ENCODE data around the gene KLHL26.
A peak's percentile ranks its signal among the peaks of the same experiment; 100 is the strongest.
"Not testable (repeated sequence)": the region's sequence is repeated elsewhere in the genome, so short reads cannot be mapped to it uniquely, and the experiment has no call there.

KLHL26 gene

DNA sequence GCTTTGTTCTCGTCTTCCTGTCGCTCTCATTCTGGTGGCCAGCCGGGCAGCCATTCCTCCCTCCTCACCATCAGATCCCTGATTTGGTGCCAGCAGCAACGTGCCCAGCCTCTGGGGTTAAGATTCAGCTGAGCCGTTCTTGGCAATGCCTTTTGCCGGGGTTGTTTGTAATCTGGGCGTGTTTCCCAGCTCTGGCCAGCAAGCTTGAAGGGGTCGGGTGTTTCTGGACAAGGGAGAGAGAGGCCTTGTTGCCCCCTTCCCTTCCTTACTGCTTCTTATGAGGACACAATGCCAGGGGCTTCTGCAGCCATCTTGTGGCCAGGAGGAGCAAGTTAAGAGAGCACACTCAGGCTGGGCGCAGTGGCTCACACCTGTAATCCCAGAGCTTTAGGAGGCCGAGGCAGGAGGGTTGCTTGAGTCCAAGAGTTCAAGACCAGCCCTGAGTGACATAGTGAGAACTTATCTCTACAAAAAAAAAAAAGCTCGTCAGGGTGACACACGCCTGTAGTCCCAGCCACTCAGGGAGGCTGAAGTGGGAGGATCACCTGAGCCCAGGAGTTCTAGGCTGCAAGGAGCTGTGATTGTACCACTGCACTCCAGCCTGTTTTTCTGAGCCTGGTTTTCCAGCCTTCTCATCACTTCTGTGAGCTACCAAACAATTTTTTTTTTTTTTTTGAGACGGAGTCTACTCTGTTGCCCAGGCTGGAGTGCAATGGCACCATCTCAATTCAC is 35.9 kb downstream of the KLHL26 start:
- no peak overlapping the region for H3K4me3 ChIP-seq (ENCODE audit: low read length)
- DNase-seq (ENCODE audit: low read depth, low spot score), result no peak

DNA sequence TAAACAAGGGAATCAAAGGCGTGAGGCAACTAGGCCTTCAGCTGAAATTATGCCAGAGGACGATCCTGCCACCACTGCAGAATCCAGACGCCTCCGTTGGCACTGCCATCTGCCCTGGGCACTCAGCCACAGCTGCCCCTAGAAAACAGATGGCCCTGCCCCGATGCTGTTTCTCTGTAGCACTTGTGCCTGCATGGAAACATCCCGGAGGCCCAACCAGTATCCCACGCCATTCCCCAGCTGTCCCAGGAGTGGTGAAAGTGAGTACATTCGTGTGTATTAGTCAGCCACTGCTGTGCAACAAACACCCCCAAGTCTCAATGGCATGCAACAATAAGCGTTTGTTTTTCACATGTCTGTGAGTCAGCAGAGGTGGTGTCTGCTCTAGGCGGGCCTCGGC is 37.8 kb downstream of the KLHL26 start:
- DNase-seq (ENCODE audit: low read depth, low spot score), result no peak
- no peak overlapping the region for H3K4me3 ChIP-seq (ENCODE audit: low read length)

DNA sequence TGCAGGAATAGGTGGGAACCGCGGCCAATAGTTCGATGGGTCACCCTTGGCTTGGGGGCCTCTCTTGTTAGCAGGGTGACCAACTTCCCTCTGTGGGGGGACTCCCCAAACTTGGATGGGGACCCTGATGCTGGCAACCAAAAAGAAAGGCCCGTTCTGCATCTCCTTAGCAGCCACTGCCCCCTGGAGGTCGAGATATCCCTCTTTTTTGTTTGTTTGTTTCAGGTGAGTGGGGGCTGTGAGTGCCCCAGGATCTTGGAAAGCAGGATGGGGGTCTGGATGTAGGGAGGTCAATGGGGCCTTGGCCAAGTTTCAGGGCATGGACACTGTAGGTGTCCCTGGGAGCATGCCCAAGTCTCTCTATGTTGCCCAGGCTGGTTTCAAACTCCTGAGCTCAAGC is 39.0 kb downstream of the KLHL26 start:
- no peak for DNase-seq (ENCODE audit: low read depth, low spot score)
- H3K4me3 ChIP-seq (ENCODE audit: low read length), result no peak overlapping the region

DNA sequence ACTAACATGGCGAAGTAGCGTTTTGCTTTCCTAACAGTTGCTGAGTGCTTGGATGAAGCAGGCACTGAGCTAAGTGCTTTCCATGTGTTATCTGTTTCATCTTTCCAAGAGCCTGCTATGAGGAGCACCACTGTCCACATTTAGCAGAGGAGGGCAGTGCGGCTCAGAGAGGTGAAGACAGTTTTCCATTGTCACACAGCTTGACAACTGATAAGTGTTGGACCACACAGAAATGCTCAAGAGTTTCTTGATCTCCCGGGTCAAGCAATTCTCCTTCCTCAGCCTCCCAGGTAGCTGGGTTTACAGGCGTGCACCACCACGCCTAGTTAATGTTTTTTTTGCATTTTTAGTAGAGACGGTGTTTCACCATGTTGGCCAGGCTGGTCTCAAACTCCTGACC is 39.9 kb downstream of the KLHL26 start:
- no peak for DNase-seq (ENCODE audit: low read depth, low spot score)
- no peak overlapping the region for H3K4me3 ChIP-seq (ENCODE audit: low read length)

DNA sequence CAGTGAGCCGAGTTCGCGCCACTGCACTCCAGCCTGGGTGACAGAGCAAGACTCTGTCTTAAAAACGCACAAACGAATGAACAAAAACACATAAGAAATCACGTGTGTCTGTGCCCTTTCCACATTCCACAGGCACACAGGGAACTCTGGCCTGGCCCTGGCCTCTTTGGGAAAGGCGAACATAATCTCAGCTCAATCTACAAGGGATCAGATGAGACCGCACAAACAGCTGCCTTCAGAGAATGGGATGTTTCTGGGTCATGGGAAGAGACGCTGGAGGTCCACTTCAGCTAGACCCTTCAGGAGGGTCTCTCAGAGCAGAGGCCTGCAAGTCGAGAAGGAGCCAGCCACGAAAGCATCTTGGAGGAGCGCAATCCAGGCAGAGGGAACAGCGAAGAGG is 40.3 kb downstream of the KLHL26 start:
- H3K4me3 ChIP-seq (ENCODE audit: low read length), result no peak overlapping the region
- DNase-seq (ENCODE audit: low read depth, low spot score), result no peak

DNA sequence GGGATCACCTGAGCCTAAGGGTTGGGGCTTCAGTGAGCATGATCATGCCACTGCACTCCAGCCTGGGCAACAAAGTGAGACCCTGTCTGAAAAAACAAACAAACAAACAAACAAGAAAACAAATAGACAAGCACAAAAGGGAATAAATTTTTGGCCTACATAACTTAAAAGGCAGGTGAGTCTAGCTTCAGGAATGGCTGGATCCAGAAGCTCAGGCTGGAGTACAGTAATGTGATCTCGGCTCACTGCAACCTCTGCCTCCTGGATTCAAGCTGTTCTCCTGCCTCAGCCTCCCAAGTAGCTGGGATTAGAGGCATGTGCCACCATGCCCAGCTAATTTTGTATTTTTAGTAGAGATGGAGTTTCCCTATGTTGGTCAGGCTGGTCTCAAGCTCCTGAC is 43.3 kb downstream of the KLHL26 start:
- not testable (repeated sequence) for DNase-seq (ENCODE audit: low read depth, low spot score); H3K4me3 ChIP-seq (ENCODE audit: low read length)

DNA sequence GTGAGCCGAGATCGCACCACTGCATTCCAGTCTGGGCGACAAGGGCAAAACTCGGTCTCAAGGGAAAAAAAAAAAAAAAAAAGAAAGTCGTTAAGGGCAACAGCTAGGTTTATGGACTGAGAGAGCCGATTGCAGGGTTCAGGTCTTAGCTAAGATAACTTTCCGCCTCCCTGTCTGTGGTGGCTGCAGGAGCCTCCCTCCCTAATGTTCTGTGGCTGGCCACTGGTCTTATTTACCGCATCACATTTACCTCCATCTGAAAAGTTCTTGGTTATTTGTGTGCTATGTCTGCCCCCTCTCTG is 45.9 kb downstream of the KLHL26 start:
- DNase-seq (ENCODE audit: low read depth, low spot score), result no peak
- peak overlapping the region; percentile 78 for H3K4me3 ChIP-seq (ENCODE audit: low read length)

DNA sequence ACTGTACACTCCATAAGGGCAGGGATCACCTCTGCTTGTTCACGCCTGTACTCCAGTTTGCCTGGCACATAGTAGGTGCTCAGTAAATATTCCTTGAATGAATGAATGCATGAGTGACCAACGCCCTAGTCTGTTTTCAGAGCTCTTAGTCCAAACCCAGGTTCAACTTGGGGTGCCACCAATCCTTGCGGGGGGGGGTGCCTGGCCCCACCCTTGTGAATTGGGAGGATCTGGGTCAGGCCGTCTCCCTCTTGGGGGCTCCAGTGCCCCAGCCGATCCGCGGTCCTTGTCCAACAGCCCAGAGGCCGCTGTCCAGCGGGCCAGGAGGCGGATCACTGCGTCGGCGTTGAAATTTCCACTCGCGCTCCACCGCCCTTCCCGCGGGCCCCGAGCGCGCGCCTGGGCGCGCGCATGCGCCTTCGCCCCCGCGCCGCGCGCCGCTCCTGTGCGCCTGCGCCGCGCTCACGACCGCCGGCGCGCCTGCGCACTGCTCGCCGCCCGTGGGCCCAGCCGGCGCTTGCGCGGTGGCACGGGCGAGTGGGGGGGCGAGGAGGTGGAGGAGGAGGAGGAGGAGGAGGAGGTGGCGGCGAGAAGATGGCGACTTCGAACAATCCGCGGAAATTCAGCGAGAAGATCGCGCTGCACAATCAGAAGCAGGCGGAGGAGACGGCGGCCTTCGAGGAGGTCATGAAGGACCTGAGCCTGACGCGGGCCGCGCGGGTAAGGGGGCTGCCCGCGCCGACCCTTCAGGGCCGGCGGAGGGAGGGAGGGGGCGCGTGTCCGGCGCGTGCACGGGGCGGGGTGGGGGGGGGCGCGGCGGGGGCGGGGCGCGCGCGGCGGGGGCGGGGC is 46.5 kb downstream of the KLHL26 start, which contains the start of gene CRTC1:
Gene CRTC1, plus strand, starts transcription at position 572 of the 849 bp plus-strand sequence. Its CDS starts 23 bp downstream, at position 595.
- H3K4me3 ChIP-seq (ENCODE audit: low read length), result peak within 1 kb of the TSS; percentile 78
- DNase-seq (ENCODE audit: low read depth, low spot score), result peak; percentile 70

DNA sequence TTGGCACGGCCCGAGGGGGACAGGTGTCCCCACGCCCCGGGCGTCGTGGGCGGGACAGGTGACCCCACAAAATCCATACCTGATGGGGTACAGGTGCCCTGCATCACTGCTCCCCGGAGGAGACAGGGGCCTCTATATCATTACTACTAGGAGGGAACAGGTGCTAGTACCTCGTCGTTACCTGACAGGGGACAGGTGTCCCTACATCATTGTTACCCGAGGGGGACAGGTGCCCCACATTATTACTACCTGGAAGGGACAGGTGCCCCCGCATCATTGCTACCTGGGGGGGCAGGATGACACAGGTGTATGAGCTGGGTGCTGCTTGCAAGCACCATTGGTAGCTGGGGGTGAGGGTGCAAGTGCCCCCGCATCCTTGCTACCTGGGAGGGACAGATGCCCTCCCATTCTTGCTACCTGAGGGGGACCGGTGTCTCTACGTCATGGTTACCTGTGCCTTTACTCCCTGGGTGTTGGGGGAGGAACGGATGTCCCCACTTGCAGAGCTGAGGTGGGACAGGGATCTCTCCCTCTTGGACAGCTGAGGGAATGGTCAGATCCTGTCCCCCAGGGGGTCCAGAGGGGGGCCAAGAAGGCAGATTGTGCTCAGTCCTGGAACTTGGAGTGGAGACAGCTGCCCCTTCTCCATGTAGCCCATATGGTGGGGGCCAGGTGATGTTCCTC is 47.3 kb downstream of the KLHL26 start:
- no peak for DNase-seq (ENCODE audit: low read depth, low spot score)
- H3K4me3 ChIP-seq (ENCODE audit: low read length), result peak overlapping the region; percentile 65

DNA sequence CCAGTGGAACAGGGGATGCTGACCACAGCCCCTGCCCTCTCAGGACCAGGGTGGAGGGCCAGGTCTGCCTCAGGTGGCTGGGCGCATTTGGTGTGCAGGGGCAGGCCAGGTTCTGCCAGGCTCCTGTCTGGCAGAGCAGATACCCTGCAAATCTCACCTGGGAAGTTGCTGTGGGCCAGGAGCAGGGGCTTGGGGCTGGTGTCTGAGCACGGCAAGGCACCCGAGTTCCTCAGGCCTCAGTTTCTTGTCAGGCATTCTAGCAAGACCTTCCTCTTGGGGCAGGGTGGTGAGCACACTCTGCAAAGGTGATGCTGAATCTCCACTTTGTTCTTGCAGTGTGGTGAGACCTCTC is 47.8 kb downstream of the KLHL26 start:
- no peak for DNase-seq (ENCODE audit: low read depth, low spot score)
- peak overlapping the region; percentile 65 for H3K4me3 ChIP-seq (ENCODE audit: low read length)

DNA sequence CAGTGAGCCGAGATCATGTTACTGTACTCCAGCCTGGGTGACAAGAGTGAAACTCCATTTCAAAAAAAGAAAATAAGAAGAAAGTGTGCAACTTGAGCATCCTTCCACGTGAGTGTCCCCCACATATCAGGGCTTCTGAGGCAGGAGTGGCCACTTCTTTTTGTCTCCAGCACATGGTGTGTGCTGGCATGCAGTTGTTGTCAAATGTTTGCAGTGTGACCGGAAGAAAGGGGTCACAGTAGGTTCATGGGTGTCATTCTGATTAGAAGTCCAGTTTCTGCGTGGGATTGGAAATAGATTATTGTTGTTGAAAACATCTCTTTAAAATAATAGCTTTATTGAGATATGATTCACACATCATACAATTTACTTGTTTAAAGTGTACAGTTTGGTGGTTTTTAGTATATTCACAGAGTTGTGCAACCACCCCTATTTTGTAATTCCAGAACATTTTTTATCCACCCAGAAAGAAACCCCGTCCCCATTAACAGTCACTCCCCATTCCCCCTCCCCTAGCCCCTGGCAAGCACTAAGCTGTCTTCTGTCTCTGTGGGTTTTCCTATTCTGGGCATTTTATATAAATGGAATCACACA is 48.9 kb downstream of the KLHL26 start:
- no peak overlapping the region for H3K4me3 ChIP-seq (ENCODE audit: low read length)
- DNase-seq (ENCODE audit: low read depth, low spot score), result no peak

DNA sequence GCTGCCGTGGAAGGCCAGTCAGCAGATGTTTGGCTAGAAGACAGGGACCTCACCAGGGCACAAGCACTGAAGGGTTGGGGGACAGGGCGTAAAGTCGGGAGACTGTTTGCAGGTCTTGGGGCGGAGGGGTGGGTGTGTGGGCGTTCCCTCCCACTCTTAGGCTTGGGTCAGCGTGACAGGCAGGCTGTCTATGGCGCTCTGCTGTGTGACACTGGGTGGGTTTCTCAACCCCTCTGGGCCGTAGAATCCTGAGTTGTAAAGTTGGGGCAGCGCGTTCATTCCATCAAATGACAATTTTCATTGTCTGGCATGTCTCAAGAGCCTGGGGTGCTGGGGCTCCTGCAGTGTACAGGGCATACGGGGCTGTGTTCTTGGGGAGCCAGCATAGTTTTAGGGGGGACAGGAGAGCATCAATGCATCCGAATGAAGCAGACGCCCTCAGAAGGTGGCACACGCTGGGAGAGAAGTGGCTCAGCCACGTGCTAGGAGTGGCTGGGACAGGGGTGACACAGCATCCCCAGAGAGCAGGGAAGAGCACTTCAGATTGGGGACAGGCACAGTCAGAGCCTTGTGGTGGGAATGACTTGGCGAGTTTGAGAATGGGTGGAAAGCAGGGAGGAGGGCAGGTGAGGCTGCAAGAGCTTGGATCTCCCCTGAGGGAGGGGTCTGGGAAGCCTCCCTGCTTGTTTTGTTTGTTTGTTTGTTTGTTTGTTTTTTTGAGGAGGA is 51.1 kb downstream of the KLHL26 start:
- H3K4me3 ChIP-seq (ENCODE audit: low read length), result no peak overlapping the region
- no peak for DNase-seq (ENCODE audit: low read depth, low spot score)

DNA sequence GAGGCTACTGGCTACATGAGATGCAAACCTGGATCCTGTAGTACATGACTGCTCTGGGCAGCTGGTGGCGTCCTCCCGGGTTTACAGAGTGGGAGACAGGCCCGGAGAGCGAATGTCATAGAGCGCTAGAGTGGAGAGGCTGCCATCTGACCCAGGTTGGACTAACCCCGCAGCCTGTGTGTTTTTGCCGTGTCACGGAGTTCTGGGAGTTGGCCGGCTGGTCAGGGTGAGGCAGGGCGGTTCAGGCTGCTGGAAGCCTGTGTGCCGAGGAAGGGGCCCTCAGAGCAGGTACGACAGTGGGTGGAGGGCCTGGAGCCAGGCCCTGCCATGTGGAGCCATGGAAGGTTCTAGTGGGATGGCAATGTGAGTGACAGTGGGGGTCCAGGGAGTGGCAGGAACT is 59.2 kb downstream of the KLHL26 start:
- DNase-seq (ENCODE audit: low read depth, low spot score), result no peak
- no peak overlapping the region for H3K4me3 ChIP-seq (ENCODE audit: low read length)

DNA sequence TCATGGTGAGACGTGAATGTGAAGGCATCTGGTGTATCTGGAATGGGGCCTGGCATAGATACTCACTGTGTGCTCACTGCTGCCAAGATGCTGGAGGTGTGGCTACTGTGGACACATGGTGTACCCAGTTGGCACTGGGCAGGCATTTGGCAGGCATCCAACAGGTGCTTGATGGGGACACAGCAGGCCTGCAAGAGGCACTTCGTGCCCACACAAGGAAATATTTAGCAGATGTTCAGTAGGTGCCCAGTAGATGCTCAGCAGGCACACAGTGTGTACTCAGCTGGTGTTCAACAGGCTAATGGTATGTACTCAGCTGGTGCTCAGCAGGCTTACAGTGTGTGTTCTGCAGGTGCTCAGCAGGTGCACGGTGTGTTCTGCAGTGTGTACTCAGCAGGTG is 60.9 kb downstream of the KLHL26 start:
- no peak overlapping the region for H3K4me3 ChIP-seq (ENCODE audit: low read length)
- DNase-seq (ENCODE audit: low read depth, low spot score), result no peak

DNA sequence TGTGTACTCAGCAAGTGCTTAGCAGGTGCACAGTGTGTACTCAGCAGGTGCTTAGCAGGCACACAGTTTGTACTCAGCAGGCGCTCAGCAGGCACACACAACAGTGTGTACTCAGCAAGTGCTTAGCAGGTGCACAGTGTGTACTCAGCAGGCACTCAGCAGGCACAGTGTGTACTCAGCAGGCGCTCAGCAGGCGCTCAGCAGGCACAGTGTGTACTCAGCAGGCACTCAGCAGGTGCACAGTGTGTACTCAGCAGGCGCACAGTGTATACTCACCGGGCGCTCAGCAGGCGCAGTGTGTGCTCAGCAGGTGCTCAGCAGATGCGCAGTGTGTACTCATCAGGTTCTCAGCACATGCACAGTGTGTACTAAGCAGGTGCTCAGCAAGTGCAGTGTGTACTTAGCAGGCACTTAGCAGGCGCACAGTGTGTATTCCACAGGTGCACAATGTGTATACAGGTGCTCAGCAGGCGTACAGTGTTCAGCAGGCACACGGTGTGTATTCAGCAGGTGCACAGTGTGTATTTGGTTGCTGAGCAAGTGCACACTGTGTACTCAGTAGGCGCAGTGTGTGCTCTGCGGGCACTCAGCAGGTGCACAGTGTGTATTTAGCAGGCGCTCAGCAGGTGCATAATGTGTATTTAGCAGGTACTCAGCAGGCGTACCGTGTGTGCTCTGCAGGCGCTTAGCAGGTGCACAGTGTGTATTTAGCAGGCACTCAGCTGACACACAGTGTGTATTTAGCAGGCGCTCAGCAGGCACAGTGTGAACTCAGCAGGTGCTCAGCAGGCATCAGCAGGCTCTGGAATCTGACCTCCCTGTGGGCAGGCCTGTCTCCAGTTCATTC is 61.7 kb downstream of the KLHL26 start:
- no peak for DNase-seq (ENCODE audit: low read depth, low spot score)
- no peak overlapping the region for H3K4me3 ChIP-seq (ENCODE audit: low read length)

DNA sequence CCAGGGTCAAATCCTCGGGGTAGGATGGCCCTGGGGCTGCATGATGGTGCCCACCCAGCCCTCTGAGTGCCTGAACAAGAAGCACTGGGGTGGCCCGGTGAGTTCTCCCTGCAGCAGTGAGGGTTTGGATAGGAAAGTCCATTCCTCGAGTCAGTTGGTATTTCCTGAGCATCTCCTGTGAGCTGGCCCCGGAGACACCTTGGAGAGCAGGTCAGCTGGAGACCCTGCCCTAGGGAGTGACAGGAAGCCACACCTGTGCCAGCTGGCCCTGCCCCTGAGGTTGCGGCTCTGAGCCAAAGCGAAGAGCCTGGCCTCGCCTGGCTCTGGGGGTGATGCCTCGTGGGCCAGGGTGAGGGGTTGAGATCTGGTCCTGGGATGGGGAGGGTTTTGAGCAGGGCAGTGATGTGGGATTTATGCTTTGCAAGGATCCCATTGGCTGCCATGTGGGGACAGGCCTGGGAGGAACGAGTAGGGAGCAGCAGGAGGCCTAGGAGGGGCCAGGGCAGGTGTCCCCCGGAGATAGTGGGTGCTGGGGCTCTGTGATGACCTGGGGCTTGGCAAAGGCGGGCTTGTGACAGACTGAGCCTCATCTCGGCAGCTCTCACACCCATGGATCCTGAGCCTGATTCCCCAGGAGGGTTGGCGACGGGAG is 62.7 kb downstream of the KLHL26 start:
- DNase-seq (ENCODE audit: low read depth, low spot score), result no peak
- H3K4me3 ChIP-seq (ENCODE audit: low read length), result no peak overlapping the region

DNA sequence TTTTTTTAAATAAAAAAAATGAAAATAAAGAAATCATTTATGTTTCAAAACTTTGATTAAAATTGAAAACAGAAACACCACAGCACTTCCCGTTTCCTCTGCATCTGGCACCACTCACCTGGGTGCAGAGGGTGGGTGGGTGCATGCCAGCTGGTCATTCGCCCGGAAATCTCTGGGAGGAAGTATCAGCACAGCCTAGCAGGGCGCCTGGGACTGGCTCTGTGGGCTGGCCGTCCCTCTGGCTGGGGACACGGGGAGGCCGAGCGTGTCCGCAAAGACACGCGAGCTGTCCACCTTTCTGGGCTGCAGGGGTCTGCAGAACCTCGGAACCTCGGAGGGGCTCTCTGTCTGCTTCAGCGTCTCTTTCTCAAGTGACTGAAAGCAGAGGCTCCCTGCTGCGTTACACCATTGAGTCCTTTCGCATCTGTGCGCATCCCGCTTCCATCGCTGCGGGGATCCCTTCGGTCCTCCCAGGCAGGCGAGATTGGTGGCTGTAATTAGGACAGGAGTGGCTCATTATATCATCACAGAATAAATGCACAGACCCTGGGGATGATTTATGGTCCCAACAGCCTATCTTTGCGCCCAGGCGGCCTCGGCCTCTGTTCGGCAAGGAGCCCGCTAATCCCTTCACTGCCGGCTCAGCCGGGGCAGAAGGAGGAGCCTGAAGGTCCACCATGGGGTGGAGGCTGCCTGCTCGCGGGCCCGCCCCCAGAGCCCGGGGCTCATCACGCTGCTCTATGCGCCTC is 63.8 kb downstream of the KLHL26 start:
- no peak for DNase-seq (ENCODE audit: low read depth, low spot score)

More for the DNA sequence above, 63.8 kb downstream of the KLHL26 start:
- H3K4me3 ChIP-seq (ENCODE audit: low read length), result no peak overlapping the region

Measured in Jurkat, Clone E6-1 (cell line).